ENCODE measurements around the gene AASS.

AASS gene

GRCh38 chr7:122132341-122132740 lies 11.7 kb downstream of the AASS start:
- in situ Hi-C loops (cut with MboI; ENCODE audit: low pct_unique_long_range_greater_than_20kb, low sequenced_read_pairs, unreplicated experiment) = no loop called here
- no peak for TF ChIP-seq CTCF (IDR thresholded peaks at IDR 0.05; ENCODE audit: extremely low read depth, insufficient read depth, missing control alignments)
- DNase-seq (ENCODE audit: low spot score) = no peak

- DNase-seq (ENCODE audit: low spot score) = no peak
- in situ Hi-C loops (cut with MboI; ENCODE audit: low pct_unique_long_range_greater_than_20kb, low sequenced_read_pairs, unreplicated experiment) = no loop called here
- TF ChIP-seq CTCF (IDR thresholded peaks at IDR 0.05; ENCODE audit: extremely low read depth, insufficient read depth, missing control alignments) = no peak
These were observed 20.3 kb downstream of the AASS start for GRCh38 chr7:122123746-122124145.

GRCh38 chr7:122118757-122119156 lies 25.3 kb downstream of the AASS start:
- in situ Hi-C loops (cut with MboI; ENCODE audit: low pct_unique_long_range_greater_than_20kb, low sequenced_read_pairs, unreplicated experiment) = no loop called here
- no peak for TF ChIP-seq CTCF (IDR thresholded peaks at IDR 0.05; ENCODE audit: extremely low read depth, insufficient read depth, missing control alignments)
- DNase-seq (ENCODE audit: low spot score) = no peak

GRCh38 chr7:122103064-122103463 lies 41.0 kb downstream of the AASS start:
- no peak for TF ChIP-seq CTCF (IDR thresholded peaks at IDR 0.05; ENCODE audit: extremely low read depth, insufficient read depth, missing control alignments)
- no peak for DNase-seq (ENCODE audit: low spot score)
- in situ Hi-C loops (cut with MboI; ENCODE audit: low pct_unique_long_range_greater_than_20kb, low sequenced_read_pairs, unreplicated experiment) = no loop called here

GRCh38 chr7:122100021-122100420 lies 44.0 kb downstream of the AASS start:
- no peak for DNase-seq (ENCODE audit: low spot score)
- in situ Hi-C loops (cut with MboI; ENCODE audit: low pct_unique_long_range_greater_than_20kb, low sequenced_read_pairs, unreplicated experiment) = no loop called here
- no peak for TF ChIP-seq CTCF (IDR thresholded peaks at IDR 0.05; ENCODE audit: extremely low read depth, insufficient read depth, missing control alignments)

GRCh38 chr7:122095642-122096041 lies 48.4 kb downstream of the AASS start:
- DNase-seq (ENCODE audit: low spot score) = no peak
- in situ Hi-C loops (cut with MboI; ENCODE audit: low pct_unique_long_range_greater_than_20kb, low sequenced_read_pairs, unreplicated experiment) = no loop called here
- TF ChIP-seq CTCF (IDR thresholded peaks at IDR 0.05; ENCODE audit: extremely low read depth, insufficient read depth, missing control alignments) = no peak

GRCh38 chr7:122094549-122094948 lies 49.5 kb downstream of the AASS start:
- no peak for TF ChIP-seq CTCF (IDR thresholded peaks at IDR 0.05; ENCODE audit: extremely low read depth, insufficient read depth, missing control alignments)
- no peak for DNase-seq (ENCODE audit: low spot score)
- in situ Hi-C loops (cut with MboI; ENCODE audit: low pct_unique_long_range_greater_than_20kb, low sequenced_read_pairs, unreplicated experiment) = no loop called here
